Measurements from ENCODE around the gene CD44. TPM values are rescaled to one million over a fixed set of nuclear protein-coding genes. Genes with fewer than 3 reads are reported as not detected.
A peak's percentile ranks its signal among the peaks of the same experiment; 100 is the strongest.

Gene CD44
- total and polyA plus RNA-seq, 2 experiments from 2014 or later, result 8.5 to 41.3 TPM

DNA sequence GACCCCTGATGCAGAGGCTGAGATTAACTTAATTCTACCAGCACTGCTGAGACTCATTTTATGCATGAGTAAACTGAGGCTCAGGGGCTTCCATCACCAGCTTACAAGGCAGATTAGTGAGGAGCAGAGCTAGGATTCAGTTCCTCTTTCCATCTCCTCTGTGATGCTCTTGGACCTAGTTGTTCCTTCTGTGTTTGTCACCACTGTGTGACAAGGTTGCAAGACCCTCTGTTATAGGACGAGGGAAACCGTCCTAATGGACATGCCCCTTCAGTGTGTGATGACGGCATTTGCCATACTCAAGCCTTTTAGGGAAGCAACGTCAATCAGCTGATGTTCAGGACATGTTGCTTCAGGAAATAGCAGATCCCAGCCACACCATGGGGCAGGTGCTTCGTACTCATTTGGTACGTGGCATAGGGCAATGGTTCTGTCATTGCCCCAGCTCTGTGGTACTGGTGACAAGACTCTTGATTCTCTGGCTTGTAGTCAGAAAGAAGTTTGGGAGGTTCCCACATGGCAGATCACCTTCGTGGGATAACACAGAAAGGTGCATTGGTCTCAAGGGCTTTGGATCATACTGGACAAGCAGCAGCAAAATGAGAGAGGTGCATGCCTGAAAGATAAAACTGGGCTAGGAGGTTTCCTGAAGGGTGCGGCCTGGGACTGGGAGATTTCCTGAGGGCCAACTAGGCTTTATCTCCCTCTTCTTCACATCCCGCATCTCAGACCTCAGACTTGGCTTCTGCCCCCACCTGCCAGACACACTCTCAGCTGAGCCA lies 23.9 kb upstream of the CD44 start:
- DNase-seq (ENCODE audit: low read depth in 1 of 2, low spot score in 1 of 2), result no peak
- peaks cover 6% of the 10 kb centered on the region for H3K4me1 ChIP-seq (ENCODE audit: low read depth)
- H3K27me3 ChIP-seq, result no peaks in the 10 kb centered on the region
- no peaks in the 10 kb centered on the region for H3K36me3 ChIP-seq
- no peak overlapping the region for H3K27ac ChIP-seq
- TF ChIP-seq, protein P1, sequence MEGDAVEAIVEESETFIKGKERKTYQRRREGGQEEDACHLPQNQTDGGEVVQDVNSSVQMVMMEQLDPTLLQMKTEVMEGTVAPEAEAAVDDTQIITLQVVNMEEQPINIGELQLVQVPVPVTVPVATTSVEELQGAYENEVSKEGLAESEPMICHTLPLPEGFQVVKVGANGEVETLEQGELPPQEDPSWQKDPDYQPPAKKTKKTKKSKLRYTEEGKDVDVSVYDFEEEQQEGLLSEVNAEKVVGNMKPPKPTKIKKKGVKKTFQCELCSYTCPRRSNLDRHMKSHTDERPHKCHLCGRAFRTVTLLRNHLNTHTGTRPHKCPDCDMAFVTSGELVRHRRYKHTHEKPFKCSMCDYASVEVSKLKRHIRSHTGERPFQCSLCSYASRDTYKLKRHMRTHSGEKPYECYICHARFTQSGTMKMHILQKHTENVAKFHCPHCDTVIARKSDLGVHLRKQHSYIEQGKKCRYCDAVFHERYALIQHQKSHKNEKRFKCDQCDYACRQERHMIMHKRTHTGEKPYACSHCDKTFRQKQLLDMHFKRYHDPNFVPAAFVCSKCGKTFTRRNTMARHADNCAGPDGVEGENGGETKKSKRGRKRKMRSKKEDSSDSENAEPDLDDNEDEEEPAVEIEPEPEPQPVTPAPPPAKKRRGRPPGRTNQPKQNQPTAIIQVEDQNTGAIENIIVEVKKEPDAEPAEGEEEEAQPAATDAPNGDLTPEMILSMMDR (IDR thresholded peaks at IDR 0.05; ENCODE audit: low read depth, low read length), result no peak
- H3K4me3 ChIP-seq, result no peak overlapping the region
- no peaks in the 10 kb centered on the region for H3K9me3 ChIP-seq (ENCODE audit: low read depth)

DNA sequence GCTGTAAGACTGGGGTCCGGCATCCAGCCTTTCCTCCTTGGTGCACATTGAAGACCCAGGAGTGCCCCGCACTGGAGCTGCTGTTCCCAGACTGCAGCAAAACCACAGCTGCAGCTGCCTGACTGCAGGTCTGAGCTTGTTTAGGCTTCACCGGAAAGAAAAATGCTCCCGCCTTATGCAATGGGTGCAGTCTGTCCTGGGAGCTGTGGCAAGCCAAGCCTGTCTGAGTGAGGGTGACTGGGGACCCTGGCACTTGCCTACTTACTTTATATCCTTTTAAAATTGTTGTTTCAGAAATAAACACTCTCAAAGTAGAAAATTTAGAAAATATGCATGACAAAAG lies 23.3 kb upstream of the CD44 start:
- Histone ChIP-seq H3K9me3 (ENCODE audit: low read depth) (no peaks in the 10 kb centered on the region), H3K27me3 (no peaks in the 10 kb centered on the region), H3K36me3 (no peaks in the 10 kb centered on the region), H3K27ac (no peak overlapping the region), H3K4me1 (ENCODE audit: low read depth) (peaks cover 6% of the 10 kb centered on the region), H3K4me3 (no peak overlapping the region)
- TF ChIP-seq, protein P1 (IDR thresholded peaks at IDR 0.05; ENCODE audit: low read depth, low read length), result no peak
- no peak for DNase-seq (ENCODE audit: low read depth in 1 of 2, low spot score in 1 of 2)

DNA sequence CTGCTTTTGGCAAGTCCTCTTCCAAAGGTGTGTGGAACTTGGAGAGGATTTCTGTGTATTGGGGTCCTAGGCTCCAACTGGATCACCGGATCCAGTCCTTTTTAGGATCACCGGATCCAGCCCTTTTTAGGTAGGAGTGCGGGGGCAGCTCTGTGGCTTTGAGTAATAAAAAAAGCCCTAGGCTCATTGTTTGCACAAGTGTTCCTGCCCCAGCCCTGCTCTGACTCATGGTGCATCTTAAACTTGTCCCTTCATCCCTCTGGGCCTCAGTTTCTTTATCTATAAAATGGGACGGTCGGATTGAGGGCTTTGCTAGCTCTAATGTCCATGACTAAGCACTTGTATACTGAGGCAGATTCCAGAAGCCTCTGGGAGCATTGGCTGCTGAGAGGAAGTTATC lies 22.7 kb upstream of the CD44 start:
- Histone ChIP-seq H3K27ac (no peak overlapping the region), H3K36me3 (no peaks in the 10 kb centered on the region), H3K4me1 (ENCODE audit: low read depth) (peaks cover 6% of the 10 kb centered on the region), H3K4me3 (no peak overlapping the region), H3K27me3 (no peaks in the 10 kb centered on the region), H3K9me3 (ENCODE audit: low read depth) (no peaks in the 10 kb centered on the region)
- DNase-seq (ENCODE audit: low read depth in 1 of 2, low spot score in 1 of 2), result no peak
- TF ChIP-seq, protein P1 (IDR thresholded peaks at IDR 0.05; ENCODE audit: low read depth, low read length), result no peak

DNA sequence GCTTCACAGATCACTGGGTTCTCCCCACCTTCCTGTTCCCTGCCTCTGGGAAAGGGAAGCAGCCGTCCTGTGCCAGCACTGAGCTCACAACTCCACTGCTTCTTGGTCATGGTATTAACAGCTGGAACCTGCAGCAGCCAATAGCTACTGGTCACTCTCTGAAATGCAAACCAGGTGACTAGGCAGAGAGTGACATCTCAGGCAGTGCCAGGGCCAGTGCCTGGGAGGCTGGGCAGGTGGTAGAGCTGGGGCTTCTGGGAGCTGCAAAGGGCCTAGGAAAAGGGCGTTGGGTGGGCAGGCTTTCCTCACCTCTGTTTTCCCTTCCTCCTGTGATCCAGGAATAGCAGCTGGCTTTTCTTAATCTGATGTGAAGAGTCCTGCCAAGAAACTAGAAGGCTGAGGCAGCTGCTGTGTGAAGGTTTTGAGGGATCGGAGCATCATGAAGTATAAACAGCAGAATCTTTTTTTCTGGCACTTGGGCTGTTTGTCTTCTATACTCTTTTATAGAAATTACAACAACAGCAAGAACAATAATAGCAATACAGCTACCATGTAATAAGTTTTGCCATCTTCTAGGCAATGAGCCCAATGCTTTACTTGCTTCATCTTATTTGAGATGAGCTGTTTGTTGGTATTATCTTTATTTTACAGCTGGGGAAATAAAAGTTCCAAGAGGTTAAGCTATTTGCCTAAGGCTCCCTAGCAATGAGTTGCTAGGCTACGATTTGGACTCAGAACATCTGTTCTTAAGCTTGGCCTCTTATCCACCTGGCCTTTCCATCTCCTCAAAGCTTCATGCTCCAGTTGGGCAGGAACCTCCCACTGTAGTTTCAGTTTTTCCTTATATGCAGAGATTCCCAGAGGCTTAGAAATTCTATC lies 22.0 kb upstream of the CD44 start:
- peaks cover 6% of the 10 kb centered on the region for H3K4me1 ChIP-seq (ENCODE audit: low read depth)
- no peak overlapping the region for H3K27ac ChIP-seq
- TF ChIP-seq, protein P1 (IDR thresholded peaks at IDR 0.05; ENCODE audit: low read depth, low read length), result no peak
- peak in 1 of 2 donors; percentile 50 for DNase-seq (ENCODE audit: low read depth in 1 of 2, low spot score in 1 of 2)
- no peak overlapping the region for H3K4me3 ChIP-seq
- no peaks in the 10 kb centered on the region for H3K36me3 ChIP-seq
- no peaks in the 10 kb centered on the region for H3K9me3 ChIP-seq (ENCODE audit: low read depth)
- no peaks in the 10 kb centered on the region for H3K27me3 ChIP-seq

DNA sequence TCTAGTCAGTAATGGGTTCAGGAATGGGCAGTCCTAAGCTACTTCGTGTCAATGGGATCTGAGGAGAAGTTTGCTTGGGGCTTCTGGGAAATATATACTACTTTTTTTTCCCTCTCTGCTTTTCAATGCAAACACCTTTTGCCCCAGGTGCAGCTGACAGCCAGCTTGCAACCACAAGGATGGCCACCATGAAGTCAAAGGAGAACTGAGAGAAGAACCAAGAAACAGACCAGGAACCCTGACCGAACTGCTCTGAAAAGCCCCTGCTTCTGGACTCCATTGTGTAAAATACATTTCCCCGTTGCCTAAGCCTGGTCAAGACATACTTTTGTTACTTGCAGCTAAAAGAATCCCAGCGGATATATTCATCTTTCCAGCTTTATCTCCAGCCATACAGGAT lies 20.1 kb upstream of the CD44 start:
- DNase-seq (ENCODE audit: low read depth in 1 of 2, low spot score in 1 of 2), result no peak
- Histone ChIP-seq H3K9me3 (ENCODE audit: low read depth) (no peaks in the 10 kb centered on the region), H3K4me1 (ENCODE audit: low read depth) (peaks cover 6% of the 10 kb centered on the region), H3K27me3 (no peaks in the 10 kb centered on the region), H3K27ac (no peak overlapping the region), H3K4me3 (no peak overlapping the region), H3K36me3 (no peaks in the 10 kb centered on the region)
- TF ChIP-seq, protein P1 (IDR thresholded peaks at IDR 0.05; ENCODE audit: low read depth, low read length), result no peak

All from cardiac muscle cell (in vitro differentiated cells and primary cell).